ENCODE results near the gene MAPK8IP1. TPM values are rescaled to one million over a fixed set of nuclear protein-coding genes. Genes with fewer than 3 reads are reported as not detected.

MAPK8IP1 gene
- total RNA-seq, 1 experiment from 2014 or later = 14.3 TPM

DNA sequence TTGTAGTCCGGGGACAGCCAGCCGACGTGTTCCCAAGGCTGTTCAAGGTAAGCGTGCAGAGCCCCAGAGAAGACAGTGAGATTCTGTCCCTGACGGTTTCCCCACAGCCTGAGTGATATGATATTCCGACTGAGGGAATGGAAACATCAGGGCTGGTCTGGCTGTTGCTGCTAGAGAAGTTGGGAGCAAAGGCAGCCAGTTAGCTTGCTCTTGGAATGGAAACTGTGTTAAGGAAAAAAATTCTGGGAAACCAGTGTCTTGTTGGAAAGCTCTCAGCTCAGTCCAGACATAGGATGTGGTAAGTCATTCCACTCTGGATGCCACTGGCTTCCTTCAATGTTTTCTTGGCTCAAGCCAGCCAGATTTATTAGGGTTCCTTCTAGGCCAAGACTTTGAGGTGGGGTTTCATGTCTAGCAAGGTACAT, 29.4 kb upstream of the MAPK8IP1 start:
- DNase-seq (ENCODE audit: low read depth, low spot score) = no peak
- in situ Hi-C loops (cut with HindIII; ENCODE audit: low pct_unique_long_range_greater_than_20kb, low sequenced_read_pairs) = no loop called here

DNA sequence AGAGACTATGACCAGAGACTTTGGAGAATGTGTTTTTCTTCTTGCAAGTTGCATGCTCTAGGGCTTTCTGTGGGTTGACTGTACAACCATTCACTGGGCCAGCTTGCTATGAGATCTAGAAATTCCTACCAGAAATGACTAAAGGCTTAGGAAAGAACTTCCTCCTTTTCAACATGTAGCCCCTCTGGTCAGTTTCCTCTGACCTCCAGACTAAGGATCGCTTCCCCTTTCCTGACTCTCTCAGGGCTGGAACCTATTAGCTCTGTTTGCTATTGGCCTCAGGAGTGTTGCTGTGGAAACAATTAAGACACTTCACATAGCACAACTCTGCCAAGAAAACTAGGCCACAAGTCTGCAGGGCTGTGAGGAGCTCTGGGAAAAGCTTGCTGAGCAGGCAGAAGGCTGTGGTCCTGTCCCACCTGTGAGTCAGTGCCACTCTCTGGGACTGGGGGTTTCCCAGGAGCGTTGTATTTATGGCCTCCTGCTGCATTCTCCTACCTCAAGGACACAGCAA, 27.4 kb upstream of the MAPK8IP1 start:
- in situ Hi-C loops (cut with HindIII; ENCODE audit: low pct_unique_long_range_greater_than_20kb, low sequenced_read_pairs) = no loop called here

DNA sequence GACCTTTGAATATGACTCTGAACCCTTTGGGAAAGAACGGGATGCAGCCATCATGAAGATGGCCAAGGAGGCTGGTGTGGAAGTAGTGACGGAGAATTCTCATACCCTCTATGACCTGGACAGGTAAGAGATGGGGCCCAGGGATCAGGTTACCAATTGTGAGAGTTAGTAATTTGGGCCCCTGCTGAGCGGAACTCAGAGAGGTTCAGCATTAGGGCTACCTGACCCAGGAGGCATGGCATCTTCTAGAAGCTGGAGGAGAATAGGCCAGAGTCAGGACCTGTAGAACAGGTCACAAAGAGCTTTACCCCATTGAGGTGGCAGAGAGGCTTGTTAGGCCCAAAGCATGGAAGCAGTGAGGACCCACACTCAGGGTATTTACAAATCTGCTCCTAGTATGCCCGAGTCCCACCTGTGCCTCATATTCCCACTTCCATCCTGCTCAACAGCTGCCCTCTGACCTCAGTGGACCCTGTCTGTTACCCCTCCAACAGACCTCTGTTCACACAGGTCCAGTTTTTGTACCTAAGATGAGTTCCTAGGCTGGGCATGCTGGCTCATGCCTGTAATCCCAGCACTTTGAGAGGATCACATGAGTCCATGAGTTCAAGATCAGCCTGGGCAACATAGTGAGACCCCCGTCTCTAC, 26.6 kb upstream of the MAPK8IP1 start:
- in situ Hi-C loops (cut with HindIII; ENCODE audit: low pct_unique_long_range_greater_than_20kb, low sequenced_read_pairs) = no loop called here

More for the DNA sequence above, 27.4 kb upstream of the MAPK8IP1 start:
- no peak for DNase-seq (ENCODE audit: low read depth, low spot score)

DNA sequence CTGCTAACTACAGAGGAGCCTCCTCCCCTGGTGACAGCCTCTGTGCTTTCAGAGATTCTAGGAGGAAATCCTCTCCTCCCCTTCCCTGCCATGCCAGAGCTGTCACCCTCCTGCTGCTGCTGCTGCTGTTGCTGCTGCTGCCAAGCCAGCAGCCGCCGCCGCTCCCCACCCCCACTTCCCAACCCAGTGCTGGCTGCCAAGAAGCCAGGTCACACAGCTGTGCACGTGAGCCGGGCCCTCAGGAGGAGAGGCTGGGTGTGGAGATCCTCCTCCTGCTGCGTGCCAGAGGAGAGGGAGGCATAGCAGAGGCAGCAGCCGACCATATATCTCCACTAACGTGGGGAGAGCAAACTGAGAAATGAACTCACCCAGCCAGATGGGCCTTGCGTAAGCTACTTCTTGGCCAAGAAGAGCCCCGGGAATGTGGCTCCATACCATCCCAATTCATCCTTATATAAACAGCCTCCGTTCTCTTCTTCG, 25.8 kb upstream of the MAPK8IP1 start:
- in situ Hi-C loops (cut with HindIII; ENCODE audit: low pct_unique_long_range_greater_than_20kb, low sequenced_read_pairs) = no loop called here
- DNase-seq (ENCODE audit: low read depth, low spot score) = no peak

More for the DNA sequence above, 26.6 kb upstream of the MAPK8IP1 start:
- DNase-seq (ENCODE audit: low read depth, low spot score) = no peak

DNA sequence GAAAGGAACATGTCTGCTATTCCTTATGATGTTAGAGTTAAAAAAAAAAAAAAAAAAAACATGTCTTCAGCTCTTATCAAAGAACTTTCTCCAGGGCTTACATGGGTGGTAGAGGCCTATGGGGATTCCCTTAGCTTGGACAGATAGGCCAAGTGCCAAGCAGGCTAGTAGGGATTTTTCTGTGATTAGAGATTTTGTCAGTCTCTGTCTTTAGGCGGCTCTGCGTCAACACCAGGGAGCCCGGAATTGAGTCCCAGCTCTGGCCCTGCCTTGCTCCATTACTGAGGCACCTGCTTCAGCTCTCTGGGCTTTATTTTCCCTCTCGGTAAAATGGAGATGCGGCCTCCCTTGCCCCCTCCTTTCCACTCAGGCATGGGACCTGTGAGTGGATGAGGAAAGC, 25.1 kb upstream of the MAPK8IP1 start:
- in situ Hi-C loops (cut with HindIII; ENCODE audit: low pct_unique_long_range_greater_than_20kb, low sequenced_read_pairs) = no loop called here
- DNase-seq (ENCODE audit: low read depth, low spot score) = no peak

DNA sequence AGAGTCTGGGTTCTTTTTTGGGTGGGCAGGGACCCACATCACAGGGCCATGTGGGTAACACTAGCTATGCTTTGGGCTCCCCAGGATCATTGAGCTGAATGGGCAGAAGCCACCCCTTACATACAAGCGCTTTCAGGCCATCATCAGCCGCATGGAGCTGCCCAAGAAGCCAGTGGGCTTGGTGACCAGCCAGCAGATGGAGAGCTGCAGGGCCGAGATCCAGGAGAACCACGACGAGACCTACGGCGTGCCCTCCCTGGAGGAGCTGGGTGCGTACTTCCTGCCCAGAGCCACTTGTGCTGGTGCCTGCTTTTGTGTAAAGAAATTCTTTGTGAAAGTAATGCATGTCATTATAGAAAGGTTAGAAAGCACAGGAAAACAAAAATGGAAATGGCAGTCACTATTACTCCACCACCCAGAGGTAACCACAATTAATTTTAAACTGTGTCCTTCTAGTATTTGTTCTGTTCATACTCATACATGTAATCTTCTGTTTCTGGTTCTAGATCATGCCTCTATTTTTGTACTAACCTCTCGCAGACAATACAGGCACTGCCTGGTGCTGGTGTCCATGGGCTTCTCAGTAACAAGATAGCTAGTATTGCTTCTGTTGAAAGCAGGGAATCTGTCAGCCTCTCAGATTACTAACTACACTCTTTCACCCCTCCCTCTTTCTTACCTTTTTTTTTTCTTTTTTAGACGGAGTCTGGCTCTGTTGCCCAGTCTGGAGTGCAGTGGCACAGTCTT, 24.5 kb upstream of the MAPK8IP1 start:
- in situ Hi-C loops (cut with HindIII; ENCODE audit: low pct_unique_long_range_greater_than_20kb, low sequenced_read_pairs) = no loop called here

DNA sequence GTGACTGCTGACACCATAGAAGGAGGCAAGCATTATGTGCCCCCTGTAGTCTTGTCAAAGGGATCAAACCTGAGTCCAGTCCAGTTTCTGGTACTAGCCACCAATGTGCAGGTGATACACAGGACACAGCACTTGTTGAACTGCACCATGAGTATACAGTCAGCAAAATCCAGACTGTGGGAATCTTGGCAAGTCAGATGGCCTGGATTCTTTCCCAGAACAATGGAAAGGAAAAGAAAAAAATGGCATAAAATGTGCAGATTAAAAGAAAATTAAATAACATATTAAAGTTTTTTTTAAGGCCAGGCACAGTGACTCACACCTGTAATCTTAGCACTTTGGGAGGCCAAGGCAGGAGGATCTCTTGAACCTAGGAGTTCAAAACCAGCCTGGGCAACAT, 21.4 kb upstream of the MAPK8IP1 start:
- DNase-seq (ENCODE audit: low read depth, low spot score) = no peak
- in situ Hi-C loops (cut with HindIII; ENCODE audit: low pct_unique_long_range_greater_than_20kb, low sequenced_read_pairs) = no loop called here

More for the DNA sequence above, 24.5 kb upstream of the MAPK8IP1 start:
- no peak for DNase-seq (ENCODE audit: low read depth, low spot score)

DNA sequence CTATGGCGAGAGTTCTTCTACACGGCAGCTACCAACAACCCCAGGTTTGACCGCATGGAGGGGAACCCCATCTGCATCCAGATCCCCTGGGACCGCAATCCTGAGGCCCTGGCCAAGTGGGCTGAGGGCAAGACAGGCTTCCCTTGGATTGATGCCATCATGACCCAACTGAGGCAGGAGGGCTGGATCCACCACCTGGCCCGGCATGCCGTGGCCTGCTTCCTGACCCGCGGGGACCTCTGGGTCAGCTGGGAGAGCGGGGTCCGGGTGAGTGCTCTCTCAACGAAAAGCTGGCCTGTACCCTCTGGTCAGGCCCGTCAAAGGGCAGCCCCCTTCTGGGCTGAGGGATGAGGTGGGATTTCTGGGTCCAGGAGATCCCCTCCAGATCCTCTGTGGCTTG, 15.9 kb upstream of the MAPK8IP1 start:
- no peak for DNase-seq (ENCODE audit: low read depth, low spot score)
- in situ Hi-C loops (cut with HindIII; ENCODE audit: low pct_unique_long_range_greater_than_20kb, low sequenced_read_pairs) = no loop called here

DNA sequence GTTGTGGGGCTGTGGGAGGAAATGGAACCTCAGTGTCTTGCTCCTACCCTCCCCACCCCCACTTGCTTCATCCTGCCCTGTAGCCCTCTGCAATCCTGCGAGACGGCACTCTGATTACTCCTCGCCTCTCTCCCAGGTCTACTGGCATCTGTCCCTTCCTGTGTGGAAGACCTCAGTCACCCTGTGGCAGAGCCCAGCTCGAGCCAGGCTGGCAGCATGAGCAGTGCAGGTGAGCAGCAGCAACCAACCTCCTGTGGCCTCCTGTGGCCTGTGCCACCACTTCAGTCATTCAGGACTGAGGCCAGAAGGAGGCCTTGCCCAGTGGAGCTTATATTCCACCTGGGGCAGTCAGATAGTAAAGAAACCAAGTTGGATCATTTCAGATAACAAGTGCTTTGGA, 14.7 kb upstream of the MAPK8IP1 start:
- in situ Hi-C loops (cut with HindIII; ENCODE audit: low pct_unique_long_range_greater_than_20kb, low sequenced_read_pairs) = no loop called here
- no peak for DNase-seq (ENCODE audit: low read depth, low spot score)

DNA sequence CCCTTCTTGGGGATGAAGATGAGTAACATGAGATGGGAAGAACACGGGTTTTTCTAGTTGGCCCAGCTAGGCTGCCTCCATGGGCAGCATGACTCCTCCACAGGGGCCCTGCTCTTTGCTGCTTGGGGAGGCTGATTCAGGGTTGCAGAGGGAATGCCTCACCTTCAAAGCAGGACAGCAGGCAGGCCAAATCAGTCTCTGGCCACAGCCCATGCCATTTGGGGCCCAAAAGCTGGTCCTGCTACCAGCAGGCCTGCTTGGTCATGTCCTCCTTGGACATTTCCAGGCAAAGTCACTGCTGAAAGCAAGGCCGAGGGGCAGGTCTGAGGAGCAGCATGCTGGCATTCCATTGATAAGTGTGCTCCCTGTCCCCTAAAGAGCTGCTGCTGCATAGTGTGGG, 13.8 kb upstream of the MAPK8IP1 start:
- in situ Hi-C loops (cut with HindIII; ENCODE audit: low pct_unique_long_range_greater_than_20kb, low sequenced_read_pairs) = no loop called here

DNA sequence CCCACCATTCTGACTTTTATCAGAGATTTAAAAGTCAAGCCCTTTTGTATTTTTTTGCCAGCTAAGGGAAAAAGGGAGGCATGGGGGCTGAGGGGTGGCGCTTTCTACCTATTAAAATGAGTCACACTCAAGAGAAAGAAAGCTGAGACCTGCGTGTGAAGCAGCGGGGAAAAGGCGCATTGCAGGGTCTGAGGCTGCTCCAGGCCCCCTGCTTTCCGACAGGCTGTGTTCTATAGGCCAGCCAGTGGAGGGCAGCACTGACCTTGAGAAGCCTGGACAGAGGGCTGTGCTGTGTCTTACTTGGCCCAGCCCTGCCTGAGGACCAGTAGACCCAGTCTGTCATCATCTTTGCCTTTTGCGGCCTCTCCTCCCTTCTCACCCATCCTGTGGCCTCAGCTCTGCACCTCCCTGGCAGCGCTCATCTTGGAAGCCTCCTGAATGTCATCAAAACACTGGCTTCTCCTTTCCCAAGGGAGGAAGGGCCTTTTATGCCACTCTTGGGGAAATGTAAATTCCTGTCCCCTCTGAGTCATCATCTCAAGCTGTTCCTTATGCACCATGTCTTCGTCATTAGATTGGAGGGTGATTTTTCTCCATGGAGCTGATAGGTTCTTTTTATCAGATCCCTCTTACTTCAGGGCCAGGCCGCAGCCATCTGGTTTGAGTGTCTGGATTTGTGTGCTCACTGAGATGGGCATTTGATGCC, 12.6 kb upstream of the MAPK8IP1 start:
- peak; percentile 86 for DNase-seq (ENCODE audit: low read depth, low spot score)
- in situ Hi-C loops (cut with HindIII; ENCODE audit: low pct_unique_long_range_greater_than_20kb, low sequenced_read_pairs) = no loop called here

More for the DNA sequence above, 13.8 kb upstream of the MAPK8IP1 start:
- no peak for DNase-seq (ENCODE audit: low read depth, low spot score)

DNA sequence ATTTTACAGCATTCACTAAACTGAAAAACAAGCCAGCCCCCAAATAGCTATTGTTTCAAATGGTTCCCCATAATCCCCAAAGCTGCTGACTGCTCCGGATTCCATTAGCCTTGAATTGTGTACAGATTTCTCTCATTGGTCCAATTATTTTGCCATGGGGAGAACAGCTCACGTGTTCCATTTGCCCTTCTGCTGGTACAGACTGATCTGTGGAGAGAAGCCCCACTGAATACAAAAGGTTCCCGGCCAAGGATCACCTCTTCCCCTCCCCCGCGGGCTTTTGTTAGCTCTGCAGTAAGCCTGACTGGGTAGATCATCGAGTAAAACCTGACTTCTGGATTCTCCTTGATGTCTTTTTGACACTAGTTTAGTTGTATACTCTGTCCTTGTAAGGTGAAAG, 9.1 kb upstream of the MAPK8IP1 start:
- in situ Hi-C loops (cut with HindIII; ENCODE audit: low pct_unique_long_range_greater_than_20kb, low sequenced_read_pairs) = no loop called here

DNA sequence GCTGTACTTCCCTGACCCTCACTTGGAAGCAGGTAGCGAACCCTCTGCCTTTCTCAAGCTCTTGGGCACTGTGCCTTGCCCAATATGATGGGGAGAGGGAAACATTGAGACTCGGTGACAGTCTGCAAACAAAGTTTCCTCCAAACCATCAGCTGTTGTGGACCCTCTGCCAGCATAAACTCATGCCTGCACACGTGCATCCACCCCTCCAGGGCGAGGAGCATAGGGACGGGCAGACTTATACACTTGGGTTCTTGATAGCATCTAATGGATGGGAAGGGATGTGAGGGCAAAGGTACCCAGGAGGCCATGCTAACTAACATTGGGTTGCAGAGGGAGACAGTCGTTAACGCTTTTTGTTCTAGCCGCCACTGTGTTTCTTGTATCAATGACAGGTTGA, 8.2 kb upstream of the MAPK8IP1 start:
- no peak for DNase-seq (ENCODE audit: low read depth, low spot score)
- in situ Hi-C loops (cut with HindIII; ENCODE audit: low pct_unique_long_range_greater_than_20kb, low sequenced_read_pairs) = no loop called here

More for the DNA sequence above, 9.1 kb upstream of the MAPK8IP1 start:
- no peak for DNase-seq (ENCODE audit: low read depth, low spot score)

DNA sequence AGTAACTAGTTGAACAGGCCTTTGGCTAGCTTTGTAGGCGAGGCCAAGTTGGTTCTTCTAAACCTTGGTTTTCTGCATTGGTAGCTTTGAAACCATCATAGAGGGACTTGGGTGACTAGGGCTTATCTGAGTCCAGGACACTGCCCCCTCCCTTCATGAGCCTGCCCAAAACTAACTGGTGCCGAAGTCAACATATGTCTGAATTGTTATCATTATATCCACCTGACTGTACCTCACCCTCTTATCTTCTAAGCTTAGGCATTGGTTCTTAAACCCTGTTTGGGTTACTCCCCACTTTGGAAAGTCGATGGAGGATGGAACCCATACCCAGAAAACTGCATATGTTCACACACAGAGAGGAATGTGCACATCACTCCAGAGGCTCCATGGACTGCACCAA, 7.6 kb upstream of the MAPK8IP1 start:
- DNase-seq (ENCODE audit: low read depth, low spot score) = no peak
- in situ Hi-C loops (cut with HindIII; ENCODE audit: low pct_unique_long_range_greater_than_20kb, low sequenced_read_pairs) = no loop called here

DNA sequence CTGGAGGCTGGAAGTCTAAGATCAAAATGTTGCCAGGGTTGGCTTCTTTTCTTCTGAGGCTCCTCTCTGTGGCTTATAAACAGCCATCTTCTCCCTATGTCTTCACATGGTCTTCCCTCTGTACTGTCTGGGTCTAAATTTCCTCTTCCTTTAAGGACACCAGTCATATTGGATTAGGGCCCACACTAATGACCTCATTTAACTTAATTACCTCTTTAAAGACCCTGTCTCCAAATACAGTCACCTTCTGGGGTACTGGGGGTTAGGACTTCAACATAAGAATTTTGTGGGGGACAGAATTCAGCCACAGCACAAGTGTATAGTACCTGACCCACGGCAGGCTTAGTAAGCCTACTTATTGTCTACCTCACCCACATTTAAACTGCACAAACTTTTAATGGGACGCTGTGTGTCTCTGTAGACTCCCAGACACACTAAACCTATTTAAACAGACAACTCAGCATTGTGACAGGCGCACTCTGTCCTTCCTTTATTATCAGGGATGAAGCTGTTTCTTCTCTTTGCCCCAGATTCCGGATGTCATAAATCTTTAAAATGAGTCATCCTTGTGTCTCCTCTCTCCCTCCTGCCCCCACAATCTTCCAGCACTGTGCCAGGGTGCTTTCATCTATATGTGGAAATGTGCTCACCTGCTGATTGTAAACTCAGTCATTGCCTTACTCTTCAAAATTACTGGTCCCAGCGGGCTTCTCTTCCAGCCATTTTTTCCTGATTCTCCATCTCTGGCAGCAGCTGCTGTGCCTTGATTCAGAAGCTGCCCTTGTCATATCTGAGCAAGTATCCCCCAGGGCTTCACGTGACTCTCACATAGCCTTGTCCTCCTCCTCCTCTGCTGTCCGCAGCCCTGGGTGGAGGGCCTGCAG, 5.4 kb upstream of the MAPK8IP1 start:
- in situ Hi-C loops (cut with HindIII; ENCODE audit: low pct_unique_long_range_greater_than_20kb, low sequenced_read_pairs) = no loop called here
- DNase-seq (ENCODE audit: low read depth, low spot score) = peak; percentile 33

DNA sequence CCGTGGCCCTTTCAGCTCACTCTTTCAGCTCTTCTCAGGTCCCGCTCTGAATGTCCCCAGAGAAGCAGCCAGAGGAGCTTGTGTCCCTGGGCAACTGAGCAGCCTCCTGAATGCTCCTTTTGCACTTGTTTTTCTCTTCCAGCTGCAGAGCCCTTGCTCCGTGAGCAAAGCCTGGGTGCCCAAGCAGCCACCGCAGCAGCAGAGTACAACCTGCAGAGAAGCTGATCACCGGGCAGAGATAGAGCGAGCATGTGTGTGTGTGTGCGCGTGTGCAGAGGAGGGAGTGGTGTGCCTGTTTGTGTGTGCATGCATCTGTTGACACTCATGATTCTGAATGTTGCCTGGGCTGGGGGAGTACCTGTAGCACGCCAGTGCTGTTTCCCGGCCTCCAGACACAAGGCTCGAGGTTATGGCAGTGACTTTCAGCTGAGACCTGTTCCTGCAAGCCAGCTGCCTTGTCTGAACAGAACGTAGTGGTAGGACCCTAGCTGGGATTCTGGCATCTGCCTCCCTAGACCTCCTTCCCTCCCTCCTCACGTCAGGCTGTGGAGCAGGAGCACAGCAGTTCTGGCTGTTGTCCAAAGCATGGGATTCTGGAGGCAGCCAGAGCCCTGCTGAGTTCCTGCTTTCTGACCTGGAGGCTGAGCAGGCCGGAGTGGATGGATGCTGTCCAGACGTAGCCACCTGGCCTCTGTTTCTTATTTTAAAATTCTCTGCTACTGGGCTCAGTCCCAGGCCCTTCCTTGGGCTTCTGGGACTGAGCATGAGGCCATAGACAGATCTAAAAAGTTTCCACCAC, 4.5 kb upstream of the MAPK8IP1 start:
- in situ Hi-C loops (cut with HindIII; ENCODE audit: low pct_unique_long_range_greater_than_20kb, low sequenced_read_pairs) = no loop called here
- DNase-seq (ENCODE audit: low read depth, low spot score) = no peak

All from SK-MEL-5 (cell line).